NCI-H345 (cell line): ENCODE results near the gene ZW10.
"Not testable (repeated sequence)": the region's sequence is repeated elsewhere in the genome, so short reads cannot be mapped to it uniquely, and the experiment has no call there.

Experiments used
- DNase-seq: peaks from one replicate; lab custom pipeline; 2025; lab: John Stamatoyannopoulos, UW

ZW10 gene

DNA sequence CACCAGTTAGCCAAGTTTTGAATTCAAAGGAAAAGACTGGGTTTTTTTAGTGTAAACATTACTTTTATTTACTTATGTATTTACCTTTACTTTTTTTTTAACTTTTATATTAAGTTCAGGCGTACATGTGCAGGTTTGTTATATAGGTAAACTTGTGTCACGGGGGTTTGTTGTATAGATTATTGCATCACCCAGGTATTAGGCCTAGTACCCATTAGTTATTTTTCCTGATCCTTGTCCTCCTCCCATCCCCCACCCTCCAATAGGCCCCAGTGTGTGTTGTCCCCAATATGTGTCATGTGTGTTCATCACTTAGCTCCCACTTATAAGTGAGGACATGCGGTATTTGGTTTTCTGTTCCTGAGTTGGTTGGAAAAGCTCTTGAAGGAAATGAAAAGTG is 20.6 kb downstream of the ZW10 start:
- no peak for DNase-seq

DNA sequence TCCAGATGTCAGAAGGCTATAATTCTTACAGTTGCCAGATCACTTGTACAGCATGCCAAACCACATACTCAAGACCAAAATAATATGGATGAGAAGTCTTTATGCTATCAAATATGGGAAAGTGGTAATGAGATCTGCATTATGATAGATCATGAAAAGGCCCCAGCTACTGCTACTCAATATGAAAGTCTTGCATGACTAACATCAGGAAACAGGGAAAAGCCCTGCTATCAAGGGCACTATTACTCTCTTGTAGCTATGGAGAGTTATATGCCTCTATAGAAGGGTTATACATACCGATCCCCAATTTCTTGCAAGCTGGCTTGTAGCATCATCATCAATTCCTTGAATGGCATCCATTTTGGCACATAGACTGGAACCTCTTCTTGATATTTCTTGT is 37.2 kb downstream of the ZW10 start:
- DNase-seq = no peak

GRCh38 chr11:113732092-113732491 is 41.4 kb downstream of the ZW10 start:
- DNase-seq = no peak

GRCh38 chr11:113730887-113731726 is 42.4 kb downstream of the ZW10 start:
- peak; percentile 62 for DNase-seq

DNA sequence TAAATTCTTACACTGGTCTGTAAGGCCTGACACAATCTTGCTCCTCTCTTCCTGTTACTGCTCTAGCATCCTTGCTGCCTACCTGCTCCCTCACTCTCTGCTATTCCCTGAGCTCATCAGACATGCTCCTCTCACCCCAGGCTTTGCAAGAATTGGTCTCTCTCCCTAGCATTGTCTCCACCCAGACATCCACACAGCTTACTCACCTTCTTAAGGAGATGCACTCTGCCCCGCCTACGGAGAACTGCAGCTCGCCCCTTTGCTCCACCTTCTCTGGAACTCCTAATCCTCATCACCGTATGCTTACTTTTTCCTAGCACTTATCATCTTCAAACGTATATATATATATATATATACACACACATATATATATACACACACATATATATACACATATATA is 44.0 kb downstream of the ZW10 start:
- no peak for DNase-seq

DNA sequence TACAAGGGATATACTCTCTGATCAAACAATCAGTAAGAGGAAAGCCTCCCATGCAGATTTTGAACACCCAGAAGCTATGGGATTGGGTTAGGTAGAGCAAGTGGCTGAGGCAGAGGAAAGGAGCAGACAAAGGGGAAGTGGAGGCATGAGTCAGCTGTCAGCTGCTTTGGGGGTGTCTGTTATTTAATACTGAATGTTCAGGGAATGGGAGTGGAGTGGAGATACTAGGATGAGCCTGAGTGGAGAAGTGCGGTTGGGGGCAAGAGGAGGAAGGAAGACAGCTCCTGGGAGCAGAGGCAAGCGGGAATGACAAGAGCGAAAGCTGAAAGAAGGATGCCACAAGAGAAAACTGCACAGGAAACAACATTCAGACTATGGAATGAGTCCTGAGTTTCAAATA is 44.7 kb downstream of the ZW10 start:
- DNase-seq = no peak

DNA sequence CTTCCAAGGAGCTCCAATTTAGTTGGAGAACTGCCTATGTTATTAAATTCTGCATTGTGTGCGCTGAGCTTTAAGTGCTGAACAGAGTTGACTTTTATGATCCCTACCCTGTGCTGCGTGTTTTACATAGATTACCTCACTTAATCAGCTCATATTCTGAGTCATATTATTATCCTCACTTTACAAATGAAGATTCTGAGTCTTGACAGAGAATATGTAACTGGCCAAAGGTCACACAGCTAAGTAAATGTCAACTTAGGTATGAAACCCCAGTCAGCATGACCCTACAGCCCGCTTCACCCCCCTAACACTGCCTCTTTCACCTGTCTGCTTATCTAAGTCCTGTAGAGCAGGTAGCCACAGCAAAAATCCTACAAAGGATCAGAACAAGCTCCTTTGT is 47.6 kb downstream of the ZW10 start:
- DNase-seq = no peak

GRCh38 chr11:113725407-113725806 is 48.1 kb downstream of the ZW10 start:
- no peak for DNase-seq

DNA sequence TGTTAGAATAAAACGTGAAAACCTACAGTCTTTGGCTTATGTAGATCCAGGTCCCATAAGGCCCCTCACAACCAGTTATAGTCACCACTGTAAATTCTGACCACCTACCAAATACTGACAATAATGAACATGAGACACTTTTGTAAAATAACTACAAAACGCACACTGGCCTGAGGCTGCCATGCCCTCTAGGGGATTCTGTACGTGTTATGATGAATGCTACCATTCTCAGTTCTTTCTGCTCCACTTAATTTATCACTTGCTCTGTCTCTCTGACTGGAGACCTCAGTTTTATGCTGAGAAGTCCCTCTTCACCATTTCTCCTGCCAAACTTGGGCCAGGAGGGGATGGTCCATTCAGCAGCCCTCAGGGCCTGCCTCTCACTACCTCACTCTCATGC is 48.7 kb downstream of the ZW10 start:
- no peak for DNase-seq

DNA sequence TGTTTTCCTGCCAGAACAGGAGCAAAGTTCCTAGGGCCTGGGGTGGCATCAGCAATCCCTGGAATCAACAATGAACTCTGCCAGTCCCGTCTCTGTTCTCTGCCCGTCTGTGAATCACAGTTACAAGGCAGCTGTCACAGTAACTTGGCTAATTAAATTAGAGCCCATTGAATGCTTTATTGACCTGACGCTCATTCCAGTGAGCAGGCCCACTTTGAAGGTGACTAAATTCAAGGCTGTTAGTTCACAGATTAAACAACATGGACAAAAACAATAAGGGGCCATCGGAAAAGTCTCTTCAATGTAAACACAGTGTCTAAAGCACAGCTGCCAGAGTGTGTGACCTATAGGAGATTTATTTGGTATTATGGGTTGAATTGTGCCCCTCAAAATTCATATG is 49.7 kb downstream of the ZW10 start:
- no peak for DNase-seq

DNA sequence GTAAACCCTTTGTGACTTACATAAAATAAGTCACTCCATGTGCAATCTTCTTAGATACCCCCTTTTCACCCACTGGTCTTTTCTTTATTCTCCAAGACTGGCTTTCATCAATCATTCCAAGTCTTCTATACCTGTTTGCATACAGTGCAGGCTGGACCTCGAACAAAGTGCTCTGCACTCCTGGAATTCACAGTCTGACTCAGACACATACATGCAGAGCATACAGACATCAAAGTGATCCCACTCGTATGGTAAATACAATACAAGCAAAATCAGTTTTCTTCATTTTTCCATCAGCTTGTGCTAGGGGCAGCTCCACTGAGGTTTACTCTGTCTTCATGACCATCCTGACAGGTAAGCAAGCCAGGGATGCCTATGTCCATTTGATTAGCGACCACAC is 50.6 kb downstream of the ZW10 start:
- no peak for DNase-seq

DNA sequence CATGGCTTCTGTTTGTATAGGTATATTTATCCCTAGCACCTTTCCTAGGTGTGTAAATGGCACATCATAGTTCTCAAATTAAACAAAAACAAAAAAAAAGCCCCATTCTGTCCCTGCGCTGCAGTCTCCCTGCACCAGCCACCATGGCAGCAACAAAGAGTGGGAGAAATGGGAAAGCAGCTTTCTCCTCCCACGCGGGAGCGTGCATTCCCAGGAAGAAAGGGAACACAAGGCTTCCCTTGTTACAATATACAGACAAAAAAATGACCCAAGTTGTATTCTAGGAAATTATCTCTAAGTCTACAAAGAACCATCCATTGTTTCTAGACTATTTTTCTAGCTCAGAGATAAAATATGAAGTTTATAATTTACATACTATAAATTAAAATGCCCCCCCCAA is 51.3 kb downstream of the ZW10 start:
- no peak for DNase-seq

GRCh38 chr11:113721462-113722066 is 51.9 kb downstream of the ZW10 start:
- no peak for DNase-seq

GRCh38 chr11:113720478-113720877 is 53.0 kb downstream of the ZW10 start:
- not testable (repeated sequence) for DNase-seq

DNA sequence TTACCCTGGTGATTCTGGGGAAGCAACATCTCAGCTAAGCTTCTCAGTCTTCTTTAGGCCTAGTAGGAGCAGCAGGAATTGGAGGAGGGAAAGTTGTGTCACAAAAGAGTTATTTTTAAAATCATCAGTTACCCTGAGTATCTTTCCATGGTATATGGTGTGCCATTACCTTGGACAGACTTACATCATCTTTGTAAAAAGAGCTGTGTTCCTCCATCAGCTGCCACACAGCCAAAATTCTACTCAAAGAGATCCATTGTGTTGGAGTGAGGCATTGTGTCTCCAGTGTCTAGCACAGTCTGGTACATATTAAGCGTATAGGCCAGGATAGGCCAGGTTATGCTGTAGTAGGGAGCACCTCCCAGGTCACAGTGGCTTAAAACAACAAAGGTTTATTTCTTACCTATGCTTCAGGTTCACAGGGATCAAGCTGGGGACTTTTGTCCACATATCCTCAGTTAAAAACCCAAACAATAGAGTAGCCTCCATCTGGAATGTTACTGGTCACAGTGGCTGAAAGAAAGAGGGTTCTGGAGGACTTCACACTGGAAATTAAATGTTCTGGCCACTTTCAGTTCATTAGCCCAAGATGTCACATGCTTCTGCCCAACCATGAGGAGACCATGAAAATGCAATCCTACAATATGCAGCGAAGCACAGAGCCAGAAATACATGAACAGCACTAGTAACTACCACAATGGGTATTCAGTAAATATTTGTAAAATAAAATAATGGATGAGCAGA is 57.4 kb downstream of the ZW10 start:
- no peak for DNase-seq

GRCh38 chr11:113715273-113715672 is 58.2 kb downstream of the ZW10 start:
- no peak for DNase-seq

DNA sequence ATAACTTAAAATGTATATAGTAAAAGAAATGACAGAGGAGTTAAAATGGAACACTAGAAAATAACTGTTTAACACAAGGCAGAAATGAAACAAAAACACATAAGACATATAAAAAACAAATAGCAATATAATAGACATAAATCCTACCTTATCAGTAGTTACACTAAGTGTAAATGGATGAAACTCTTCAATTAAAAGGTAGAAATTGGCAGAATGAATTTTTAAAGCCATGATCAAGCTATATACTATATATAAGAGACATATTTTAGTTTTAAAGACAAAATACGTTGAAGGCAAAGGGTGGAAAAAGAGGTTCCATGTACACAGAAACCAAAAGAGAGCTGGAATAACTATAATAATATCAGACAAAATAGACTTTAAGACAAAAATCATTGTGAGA is 62.5 kb downstream of the ZW10 start:
- DNase-seq = no peak

GRCh38 chr11:113705871-113706655 is 67.4 kb downstream of the ZW10 start, which contains the start of gene TMPRSS5:
TMPRSS5 (minus strand) TSS chr11:113706308; CDS start chr11:113706224, 84 bp downstream.
- no peak for DNase-seq

DNA sequence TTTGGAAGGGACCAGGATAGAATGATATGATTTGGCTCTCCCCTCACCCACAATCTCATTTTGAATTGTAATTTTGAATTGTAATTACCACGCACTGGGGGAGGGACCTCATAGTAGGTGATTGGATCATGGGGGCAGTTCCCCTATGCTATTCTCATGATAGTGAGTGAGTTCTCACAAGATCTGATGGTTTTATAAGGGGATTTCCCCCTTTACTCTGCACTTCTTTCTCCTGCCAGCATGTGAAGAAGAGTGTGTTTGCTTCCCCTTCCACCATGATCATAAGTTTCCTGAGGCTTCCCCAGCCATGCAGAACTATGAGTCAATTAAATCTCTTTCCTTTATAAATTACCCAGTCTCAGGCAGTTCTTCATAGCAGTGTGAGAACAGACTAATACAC is 69.9 kb downstream of the ZW10 start:
- DNase-seq = not testable (repeated sequence)

- no peak for DNase-seq
These were observed 72.0 kb downstream of the ZW10 start for GRCh38 chr11:113701491-113701890.

DNA sequence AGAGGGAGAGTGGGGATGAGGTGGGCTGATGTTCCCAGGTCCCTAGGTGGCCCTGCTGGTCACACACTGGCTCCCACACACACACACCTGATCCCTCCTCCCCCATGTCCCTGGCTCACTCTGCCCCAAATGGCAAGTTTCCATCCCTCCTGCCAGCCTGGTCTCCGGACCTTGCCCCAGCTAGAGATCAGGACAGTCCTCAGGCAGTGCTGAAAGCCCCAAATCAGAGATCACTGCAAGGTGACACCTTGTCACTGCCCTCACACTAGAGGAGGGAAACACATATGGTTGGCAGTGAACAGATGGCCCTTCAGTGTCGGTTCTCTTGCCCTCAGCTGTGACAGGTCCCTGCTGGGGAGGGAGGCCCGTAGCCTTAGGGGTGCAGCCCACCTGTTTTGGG is 75.0 kb downstream of the ZW10 start:
- no peak for DNase-seq

DNA sequence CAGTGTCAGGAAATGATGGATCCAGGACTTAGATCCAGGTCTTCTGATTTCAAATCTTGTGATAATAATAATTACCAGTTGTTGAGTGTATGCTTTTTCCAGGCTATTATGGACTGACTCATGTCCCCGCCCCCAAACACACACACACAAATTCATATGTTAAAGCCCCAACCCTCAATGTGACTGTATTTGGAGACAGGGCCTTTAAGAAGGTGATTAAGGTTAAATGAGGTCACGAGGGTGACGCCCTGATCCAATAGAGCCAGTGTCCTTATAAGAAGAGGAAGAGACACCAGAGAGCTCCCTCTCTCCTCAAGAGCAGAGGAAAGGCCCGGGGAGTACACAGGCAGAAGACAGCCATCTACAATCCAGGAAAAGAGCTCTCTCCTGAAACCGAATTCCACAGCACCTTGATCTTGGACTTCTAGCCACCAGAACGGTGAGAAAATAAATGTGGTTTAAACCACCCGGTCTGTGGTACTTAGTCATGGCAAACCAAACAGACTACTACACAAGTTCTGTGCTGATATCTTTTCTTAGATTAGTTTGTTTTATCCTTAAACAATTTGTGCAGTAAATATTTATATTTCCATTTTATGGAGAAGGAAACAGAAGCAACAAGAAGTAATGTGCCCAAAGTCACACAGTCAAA is 75.6 kb downstream of the ZW10 start:
- no peak for DNase-seq
